Breast epithelium (tissue), 4 donors: Measurements from ENCODE around the gene PSKH1. TPM values are rescaled to one million over a fixed set of nuclear protein-coding genes. Genes with fewer than 3 reads are reported as not detected.
"Not testable (repeated sequence)": the region's sequence is repeated elsewhere in the genome, so short reads cannot be mapped to it uniquely, and the experiment has no call there.

Experiments
- DNase-seq, 2 donors: peaks; one replicate each; pipeline ENCODE4 v3.0.0-alpha.2; 2019; ENCODE audit warnings: low spot score in 2 of 2
- H3K27ac ChIP-seq, 2 donors: fragments of 200-600 bp; sonication (generic) in 1 of 2; one replicate each; pipeline ENCODE4 v1.5.1; 2016 to 2019; ENCODE audit warnings: mild to moderate bottlenecking in 1 of 2
- H3K27me3 ChIP-seq, 2 donors: fragments of 200-600 bp; sonication (generic) in 1 of 2; one replicate each; pipeline versions ENCODE4 v1.5.1 to v1.6.0; 2017 to 2019; ENCODE audit warnings: control low read depth in 1 of 2, mild to moderate bottlenecking in 1 of 2
- H3K36me3 ChIP-seq: fragments of 200-600 bp; one replicate; pipeline ENCODE4 v1.5.1; 2019
- H3K4me1 ChIP-seq, 2 donors: fragments of 200-600 bp; sonication (generic); one replicate each; pipeline ENCODE4 v1.5.1; 2016 to 2019; ENCODE audit warnings: control low read depth in 1 of 2
- H3K4me3 ChIP-seq, 3 donors: fragments of 200-600 bp; sonication (generic); 1 replicate in 2 of 3; 2 replicates in 1 of 3; pipeline ENCODE4 v1.5.1; 2016 to 2019; ENCODE audit warnings: mild to moderate bottlenecking in 3 of 3, moderate library complexity in 2 of 3
- H3K9me3 ChIP-seq, 2 donors: fragments of 200-600 bp; sonication (generic) in 1 of 2; one replicate each; pipeline ENCODE4 v1.5.1; 2016 to 2019; ENCODE audit warnings: control low read depth in 1 of 2
- POLR2A ChIP-seq: fragments of 450-650 bp; IDR thresholded peaks from one replicate; pipeline ENCODE4 v1.6.1; 2016; ENCODE audit warnings: antibody characterized with exemption, mild to moderate bottlenecking, moderate library complexity
- POLR2AphosphoS5 ChIP-seq, 3 donors: sonication (generic); formaldehyde crosslinking; IDR thresholded peaks; one replicate each; pipeline ENCODE4 v1.6.1; 2017; ENCODE audit warnings: antibody characterized with exemption in 3 of 3
- intact Hi-C: fragments of 100-400 bp; cut with DNase I; formaldehyde crosslinking; loops from one replicate; pipeline ENCODE4 v1.15.1; 2023; ENCODE audit warnings: low total_unique reads
- total RNA-seq, 3 donors: library from RNA; depleted of rRNA; stranded (reverse); fragments of >200 nt; gene quantifications; one replicate each; pipeline ENCODE4 v1.1.0, GENCODE V29; 2016
- TF ChIP-seq, protein P1 (sequence below), 3 donors: fragments of 450-650 bp; IDR thresholded peaks; one replicate each; pipeline ENCODE4 v1.5.1; 2016 to 2017; ENCODE audit warnings: antibody characterized with exemption in 3 of 3, mild to moderate bottlenecking in 3 of 3, moderate library complexity in 3 of 3

The PSKH1 gene
- total RNA-seq, 3 donors from 2014 or later = 17.3 to 20.5 (median 17.4) TPM

DNA sequence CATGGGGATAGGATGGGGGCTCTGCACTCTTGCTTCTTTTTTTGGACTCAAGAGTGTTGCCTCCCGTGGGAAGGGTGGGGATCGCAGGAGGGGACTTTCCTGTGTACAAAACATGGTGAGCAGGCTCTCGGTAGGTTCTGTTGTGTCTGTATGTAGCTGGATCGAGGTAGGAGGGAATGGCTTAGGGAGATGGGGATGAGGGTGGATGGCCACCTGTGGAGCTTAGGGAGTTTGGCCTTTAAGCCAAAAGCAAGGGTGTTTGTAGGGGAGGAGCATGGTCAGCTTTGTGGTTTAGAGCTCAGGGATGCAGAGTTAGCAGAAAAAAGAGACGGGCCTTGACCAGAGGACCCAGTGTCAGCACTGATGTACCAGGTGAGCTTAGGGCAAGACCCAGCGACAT lies 31.2 kb upstream of the PSKH1 start:
- no peak for DNase-seq
- intact Hi-C loops = no loop called here
- Histone ChIP-seq H3K4me1 (peaks cover 6 to 11% of the 10 kb centered on the region in 2 donors), H3K27ac (peak overlapping the region; percentile 16 to 80), H3K4me3 (no peak overlapping the region), H3K36me3 (no peaks in the 10 kb centered on the region), H3K9me3 (no peaks in the 10 kb centered on the region), H3K27me3 (no peaks in the 10 kb centered on the region)
- TF ChIP-seq POLR2AphosphoS5 (IDR thresholded peaks at IDR 0.05) = no peak
- TF ChIP-seq POLR2A = no peak
- TF ChIP-seq, protein P1, sequence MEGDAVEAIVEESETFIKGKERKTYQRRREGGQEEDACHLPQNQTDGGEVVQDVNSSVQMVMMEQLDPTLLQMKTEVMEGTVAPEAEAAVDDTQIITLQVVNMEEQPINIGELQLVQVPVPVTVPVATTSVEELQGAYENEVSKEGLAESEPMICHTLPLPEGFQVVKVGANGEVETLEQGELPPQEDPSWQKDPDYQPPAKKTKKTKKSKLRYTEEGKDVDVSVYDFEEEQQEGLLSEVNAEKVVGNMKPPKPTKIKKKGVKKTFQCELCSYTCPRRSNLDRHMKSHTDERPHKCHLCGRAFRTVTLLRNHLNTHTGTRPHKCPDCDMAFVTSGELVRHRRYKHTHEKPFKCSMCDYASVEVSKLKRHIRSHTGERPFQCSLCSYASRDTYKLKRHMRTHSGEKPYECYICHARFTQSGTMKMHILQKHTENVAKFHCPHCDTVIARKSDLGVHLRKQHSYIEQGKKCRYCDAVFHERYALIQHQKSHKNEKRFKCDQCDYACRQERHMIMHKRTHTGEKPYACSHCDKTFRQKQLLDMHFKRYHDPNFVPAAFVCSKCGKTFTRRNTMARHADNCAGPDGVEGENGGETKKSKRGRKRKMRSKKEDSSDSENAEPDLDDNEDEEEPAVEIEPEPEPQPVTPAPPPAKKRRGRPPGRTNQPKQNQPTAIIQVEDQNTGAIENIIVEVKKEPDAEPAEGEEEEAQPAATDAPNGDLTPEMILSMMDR (IDR thresholded peaks at IDR 0.05) = no peak

DNA sequence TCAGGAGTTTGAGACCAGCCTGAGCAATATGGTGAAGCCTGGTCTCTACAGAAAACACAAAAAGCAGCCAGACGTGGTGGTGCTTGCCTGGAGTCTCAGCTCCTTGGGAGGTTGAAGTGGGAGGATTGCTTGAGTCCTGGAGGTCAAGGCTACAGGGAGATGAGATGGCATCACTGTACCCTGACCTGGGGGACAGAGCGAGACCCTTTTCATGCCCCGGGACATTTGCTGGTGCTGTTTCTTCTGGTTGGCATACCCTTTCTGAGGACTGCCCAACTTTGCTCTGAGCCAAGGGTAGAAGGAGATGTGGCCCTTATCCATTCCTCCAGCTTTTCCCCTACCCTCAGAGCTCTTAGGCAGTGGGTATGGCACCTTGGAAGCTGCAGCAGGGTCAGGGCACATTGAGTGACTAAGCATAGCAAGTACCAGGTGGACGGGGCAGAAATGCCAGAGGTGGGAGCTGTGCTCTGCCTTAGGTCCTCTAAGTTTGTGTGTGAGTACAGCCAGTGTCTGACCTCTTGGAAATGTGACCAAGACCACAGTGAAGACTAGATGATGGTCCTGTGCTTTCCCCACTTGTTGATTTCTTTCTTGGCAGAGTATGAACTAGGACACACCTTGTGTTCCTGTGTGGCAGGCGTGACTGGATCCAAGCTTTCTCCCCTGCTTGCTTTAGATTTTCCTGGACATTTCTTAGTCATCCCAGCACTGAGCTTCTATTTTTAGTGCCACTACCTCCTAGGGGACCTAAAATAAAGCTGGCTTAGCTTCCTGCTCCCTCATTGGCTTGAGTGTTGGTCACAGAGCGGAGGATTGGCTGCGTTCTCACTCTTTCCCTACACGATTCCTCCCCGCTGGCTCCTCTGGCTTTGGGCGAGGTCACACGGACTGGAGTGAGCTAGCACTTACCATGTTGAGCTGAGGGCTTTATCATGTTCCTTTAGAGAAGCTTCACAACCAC lies 30.2 kb upstream of the PSKH1 start:
- no peaks in the 10 kb centered on the region for H3K36me3 ChIP-seq
- H3K4me3 ChIP-seq = no peak overlapping the region
- intact Hi-C loops = no loop called here
- peak overlapping the region; percentile 69 to 80 for H3K27ac ChIP-seq
- DNase-seq = no peak
- no peaks in the 10 kb centered on the region for H3K9me3 ChIP-seq
- no peaks in the 10 kb centered on the region for H3K27me3 ChIP-seq
- peaks cover 0 to 4% of the 10 kb centered on the region in 2 donors for H3K4me1 ChIP-seq
- TF ChIP-seq, protein P1 (IDR thresholded peaks at IDR 0.05) = no peak
- TF ChIP-seq POLR2A (no peak), POLR2AphosphoS5 (IDR thresholded peaks at IDR 0.05) (no peak)

DNA sequence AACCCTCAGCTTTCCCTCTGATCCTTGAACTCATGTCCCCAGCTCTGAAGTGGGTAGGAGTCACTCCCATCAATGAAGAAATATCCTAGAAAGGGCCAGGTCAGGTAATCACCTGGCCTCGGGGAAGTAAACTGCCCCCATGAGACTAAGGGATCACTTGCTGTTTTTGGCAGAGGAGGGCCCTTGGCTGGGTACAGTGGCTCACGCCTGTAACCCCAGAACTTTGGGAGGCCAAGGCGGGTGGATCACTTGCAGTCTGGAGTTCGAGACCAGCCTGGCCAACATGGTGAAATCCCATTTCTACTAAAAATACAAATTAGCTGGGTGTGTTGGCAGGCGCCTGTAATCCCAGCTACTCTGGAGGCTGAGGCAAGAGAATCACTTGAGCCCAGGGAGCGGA lies 29.0 kb upstream of the PSKH1 start:
- peak overlapping the region; percentile 69 to 79 for H3K27ac ChIP-seq

DNA sequence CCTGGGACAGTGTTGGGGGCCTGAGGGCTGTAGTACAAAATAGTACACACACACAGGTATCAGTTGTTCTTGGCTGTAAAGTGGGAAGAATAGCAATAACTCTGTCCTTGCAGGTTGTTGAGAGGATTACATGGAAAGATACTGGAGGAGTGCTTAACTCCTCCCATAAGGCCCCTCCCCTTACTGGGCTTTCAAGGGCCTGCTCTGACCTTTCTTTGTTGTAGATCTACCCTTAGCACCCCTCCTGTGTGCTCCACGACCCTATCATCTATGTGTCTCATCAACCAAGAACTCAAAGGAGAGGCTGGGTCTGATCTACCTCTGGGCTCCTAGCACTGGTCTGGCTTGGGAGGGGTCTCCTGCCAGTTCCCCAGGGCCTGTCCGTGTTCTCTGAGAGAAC lies 28.5 kb upstream of the PSKH1 start:
- Histone ChIP-seq H3K27ac (no peak overlapping the region), H3K36me3 (no peaks in the 10 kb centered on the region), H3K9me3 (no peaks in the 10 kb centered on the region), H3K27me3 (no peaks in the 10 kb centered on the region), H3K4me1 (peaks cover 0 to 4% of the 10 kb centered on the region in 2 donors), H3K4me3 (no peak overlapping the region)
- DNase-seq = no peak
- intact Hi-C loops = no loop called here
- TF ChIP-seq POLR2A (no peak), POLR2AphosphoS5 (IDR thresholded peaks at IDR 0.05) (no peak)
- TF ChIP-seq, protein P1 (IDR thresholded peaks at IDR 0.05) = no peak

More for the DNA sequence above, 29.0 kb upstream of the PSKH1 start:
- DNase-seq, H3K4me1 ChIP-seq, H3K4me3 ChIP-seq, H3K27me3 ChIP-seq, H3K36me3 ChIP-seq, intact Hi-C loops, H3K9me3 ChIP-seq: not testable (repeated sequence)

DNA sequence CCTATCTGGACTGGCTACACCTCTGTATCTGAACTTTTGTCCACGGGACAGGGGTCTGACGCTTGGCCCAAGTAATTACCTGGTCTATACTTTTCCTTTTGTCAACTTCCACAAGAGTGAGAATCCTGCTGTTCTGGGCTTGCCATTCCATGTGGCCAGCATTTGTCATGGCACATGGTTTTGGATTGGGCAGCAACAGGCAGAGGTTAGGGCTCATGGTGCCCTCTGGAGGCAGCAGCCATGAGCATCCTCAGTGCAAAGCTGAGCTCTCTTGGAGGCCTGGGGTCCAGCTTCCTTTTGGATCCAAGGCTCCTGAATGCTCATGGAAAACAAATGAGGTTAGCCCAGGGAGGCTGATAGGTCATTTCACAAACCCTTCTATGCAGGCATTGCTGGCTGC lies 27.7 kb upstream of the PSKH1 start:
- Histone ChIP-seq H3K4me3 (no peak overlapping the region), H3K27me3 (no peaks in the 10 kb centered on the region), H3K9me3 (no peaks in the 10 kb centered on the region), H3K4me1 (peaks cover 0 to 4% of the 10 kb centered on the region in 2 donors), H3K27ac (no peak overlapping the region), H3K36me3 (no peaks in the 10 kb centered on the region)
- no peak for TF ChIP-seq POLR2A
- TF ChIP-seq, protein P1 (IDR thresholded peaks at IDR 0.05) = no peak
- TF ChIP-seq POLR2AphosphoS5 (IDR thresholded peaks at IDR 0.05) = no peak
- intact Hi-C loops = no loop called here
- no peak for DNase-seq
